K562 (cell line): Measurements from ENCODE around the gene PYHIN1. TPM values are rescaled to one million over a fixed set of nuclear protein-coding genes. Genes with fewer than 3 reads are reported as not detected.

Experiments used
- ATAC-seq: fragments of 200-7000 bp; cut with Tn5 transposase; 3 replicates; pipeline ENCODE4 v1.9.1; 2020; ENCODE audit warnings: moderate library complexity
- BruUV-seq: library from RNA; stranded (reverse); fragments of 400-500 nt; replicated peaks from 2 replicates; lab custom pipeline; 2021; lab: Mats Ljungman, UMichigan
- CTCF ChIA-PET: fragments of 300-600 bp; formaldehyde crosslinking; extraction: SDS; loops from one replicate; lab custom pipeline; 2021; ENCODE audit warnings: low intra/inter-chr PET ratio; lab: Yijun Ruan, JAX
- POLR2A ChIA-PET: fragments of 300-600, 350-650 bp; sonication (Branson Sonifier 250); formaldehyde crosslinking; extraction: SDS; loops from one replicate; lab custom pipeline; 2021; ENCODE audit warnings: antibody characterized with exemption, inconsistent platforms; lab: Yijun Ruan, JAX
- DNase-seq, 4 experiments: peaks; one replicate each; pipeline versions ENCODE4 v3.0.0 to v3.0.0-alpha.2; 2011 to 2018; ENCODE audit warnings: low spot score in 3 of 4, mixed read lengths in 3 of 4; ENCODE audit errors: extremely low read depth in 1 of 4
- FAIRE-seq: peaks from 2 replicates; lab custom pipeline; 2011; peaks lifted over from hg19 to GRCh38; lab: Jason Lieb, UNC
- H2AFZ ChIP-seq: 2 replicates; pipeline ENCODE4 v1.6.0; 2011; ENCODE audit warnings: low read depth, low read length, control low read depth, inconsistent platforms
- H3K27ac ChIP-seq: fragments of 200-600 bp; 3 replicates; pipeline ENCODE4 v1.8.0; 2011; ENCODE audit warnings: low read depth, mild to moderate bottlenecking, control low read depth, inconsistent platforms, low read length, moderate library complexity, mixed read lengths; ENCODE audit errors: extremely low read depth
- H3K27me3 ChIP-seq, 2 experiments: fragments of 300-600 bp in 1 of 2; 2 replicates in 1 of 2; 3 replicates in 1 of 2; pipeline versions ENCODE4 v1.6.0 to v1.8.0; 2011; ENCODE audit warnings: inconsistent platforms in 2 of 2, low read length in 2 of 2, mild to moderate bottlenecking in 1 of 2, mixed read lengths in 1 of 2, moderate library complexity in 1 of 2; ENCODE audit not compliant: control insufficient read depth in 2 of 2, insufficient read depth in 2 of 2
- H3K36me3 ChIP-seq: fragments of 300-600 bp; 3 replicates; pipeline ENCODE4 v1.8.0; 2011; ENCODE audit warnings: mild to moderate bottlenecking, low read length, inconsistent platforms; ENCODE audit not compliant: control insufficient read depth, insufficient read depth
- H3K4me1 ChIP-seq, 2 experiments: fragments of 200-600 bp in 1 of 2; replicated peaks in 1 of 2; 2 replicates in 1 of 2; 3 replicates in 1 of 2; pipeline versions ENCODE4 v1.5.1 to v1.8.0; 2011; ENCODE audit warnings: inconsistent platforms in 2 of 2, low read length in 2 of 2, mild to moderate bottlenecking in 1 of 2, mixed read lengths in 1 of 2, moderate library complexity in 1 of 2; ENCODE audit not compliant: control insufficient read depth in 2 of 2, insufficient read depth in 2 of 2
- H3K4me2 ChIP-seq: 2 replicates; pipeline ENCODE4 v1.6.1; 2011; ENCODE audit warnings: low read length, control low read depth, inconsistent platforms, mixed read lengths; ENCODE audit not compliant: insufficient read depth
- H3K4me3 ChIP-seq: fragments of 200-600 bp; sonication (generic), shearing (Covaris generic); 2 replicates; pipeline ENCODE4 v1.5.1; 2016; ENCODE audit warnings: control low read depth, inconsistent platforms
- H3K79me2 ChIP-seq: fragments of 200-600 bp; 3 replicates; pipeline ENCODE4 v1.8.0; 2011; ENCODE audit warnings: low read length, inconsistent platforms; ENCODE audit not compliant: control insufficient read depth, insufficient read depth
- H3K9ac ChIP-seq, 2 experiments: 2 replicates each; pipeline versions ENCODE4 v1.6.0 to v1.6.1; 2011; ENCODE audit warnings: low read depth in 2 of 2, low read length in 2 of 2, control low read depth in 1 of 2, inconsistent platforms in 1 of 2, mild to moderate bottlenecking in 1 of 2, mixed read lengths in 1 of 2; ENCODE audit not compliant: insufficient read depth in 1 of 2
- H3K9me1 ChIP-seq: one replicate; pipeline ENCODE4 v1.6.0; 2011; ENCODE audit warnings: inconsistent platforms, mild to moderate bottlenecking, low read length, moderate library complexity; ENCODE audit not compliant: control insufficient read depth, insufficient read depth
- H3K9me3 ChIP-seq: replicated peaks from 2 replicates; pipeline ENCODE4 v1.5.1; 2011; ENCODE audit warnings: low read depth, low read length, inconsistent platforms; ENCODE audit not compliant: control insufficient read depth, insufficient read depth
- H4K20me1 ChIP-seq: replicated peaks from 2 replicates; pipeline ENCODE4 v1.6.1; 2011; ENCODE audit warnings: low read length, inconsistent platforms, mixed read lengths; ENCODE audit not compliant: control insufficient read depth, insufficient read depth
- ARHGAP35 ChIP-seq: fragments of 450-650 bp; IDR thresholded peaks from 2 replicates; pipeline ENCODE4 v1.6.1; 2018; ENCODE audit not compliant: partially characterized antibody
- ATF4 ChIP-seq: fragments of 450-650 bp; formaldehyde crosslinking; IDR thresholded peaks from 2 replicates; pipeline ENCODE4 v1.4.0; 2022; ENCODE audit warnings: mild to moderate bottlenecking, moderate library complexity
- CEBPB ChIP-seq: fragments of 450-650 bp; IDR thresholded peaks from 2 replicates; pipeline ENCODE4 v1.6.1; 2016; ENCODE audit warnings: missing genetic modification characterization, missing compliant biosample characterization
- CEBPG ChIP-seq, 3 experiments: fragments of 200-800 bp in 1 of 3; sonication (Bioruptor generic) in 1 of 3; sonication (generic) in 1 of 3; formaldehyde crosslinking in 1 of 3; IDR thresholded peaks in 2 of 3; conservative IDR thresholded peaks in 1 of 3; 2 replicates each; pipeline versions ENCODE4 v1.6.1 to v1.8.0; 2016 to 2022; ENCODE audit warnings: missing compliant biosample characterization in 2 of 3, missing genetic modification characterization in 2 of 3, mild to moderate bottlenecking in 1 of 3, missing genetic modification reagents in 1 of 3
- EZH2 ChIP-seq: IDR thresholded peaks from 2 replicates; pipeline ENCODE4 v1.6.1; 2012; ENCODE audit warnings: low read depth, mild to moderate bottlenecking, inconsistent platforms, low read length, borderline replicate concordance
- FOSL1 ChIP-seq: fragments of 200-800 bp; sonication (Bioruptor generic); conservative IDR thresholded peaks from 2 replicates; pipeline ENCODE4 v1.6.1; 2016; ENCODE audit warnings: missing genetic modification characterization, missing compliant biosample characterization
- MAFF ChIP-seq: IDR thresholded peaks from 2 replicates; pipeline ENCODE4 v1.6.1; 2012; ENCODE audit warnings: low read length, improper control_type of control experiment
- MEF2D ChIP-seq: conservative IDR thresholded peaks from 2 replicates; pipeline ENCODE4 v1.6.1; 2016; ENCODE audit warnings: low read depth, missing genetic modification characterization, missing compliant biosample characterization
- NFATC3 ChIP-seq: fragments of 450-650 bp; IDR thresholded peaks from 2 replicates; pipeline ENCODE4 v1.6.1; 2017; ENCODE audit warnings: mild to moderate bottlenecking
- NR2F6 ChIP-seq: fragments of 450-650 bp; formaldehyde crosslinking; IDR thresholded peaks from 2 replicates; pipeline ENCODE4 v1.4.0; 2020; ENCODE audit warnings: mild to moderate bottlenecking
- PHB ChIP-seq: fragments of 250-450 bp; sonication (Bioruptor Pico); IDR thresholded peaks from 2 replicates; pipeline ENCODE4 v1.5.0; 2021
- PML ChIP-seq: IDR thresholded peaks from 2 replicates; pipeline ENCODE4 v1.6.1; 2012; ENCODE audit warnings: low read length, inconsistent platforms
- XRCC5 ChIP-seq: fragments of 200-400 bp; formaldehyde crosslinking; IDR thresholded peaks from 2 replicates; pipeline ENCODE4 v1.6.1; 2017; ENCODE audit warnings: low read depth, mild to moderate bottlenecking, low read length
- ZC3H11A ChIP-seq: IDR thresholded peaks from 2 replicates; pipeline ENCODE4 v1.6.1; 2012; ENCODE audit warnings: low read depth, low read length, improper control_type of control experiment
- ZNF354B ChIP-seq: fragments of 250-450 bp; sonication (Bioruptor Pico); IDR thresholded peaks from 2 replicates; pipeline ENCODE4 v1.4.0; 2020
- in situ Hi-C: fragments of 300-500 bp; cut with MboI; formaldehyde crosslinking; loops from 4 replicates; pipeline ENCODE4 v1.15.0; 2018; ENCODE audit warnings: inconsistent platforms, mixed read lengths
- intact Hi-C: fragments of 100-400 bp; cut with micrococcal nuclease; formaldehyde crosslinking; loops from 2 replicates; pipeline ENCODE4 v1.14.2; 2022
- polyA plus RNA-seq, 8 experiments: library from polyadenylated mRNA; depleted of rRNA in 4 of 8; stranded (reverse) in 5 of 8; unstranded in 3 of 8; fragments of >200 nt; fragmentation: Nextera tagmentation in 2 of 8; fragmentation: Illumina TruSeq in 1 of 8; extraction: Ambion mirVana in 2 of 8; extraction: Trizol in 1 of 8; gene quantifications; 2 replicates each; pipeline versions ENCODE4 v1.2.1 to v1.2.3, GENCODE V29; 2011 to 2014; ENCODE audit warnings: inconsistent platforms in 1 of 8, missing spikeins in 1 of 8
- total RNA-seq, 7 experiments: library from RNA; depleted of rRNA in 6 of 7; stranded (reverse); fragments of >200 nt in 6 of 7; fragmentation: Illumina TruSeq in 2 of 7; extraction: Trizol in 2 of 7; gene quantifications; 2 replicates each; pipeline versions ENCODE4 v1.2.1 to v1.2.3, GENCODE V29; 2011 to 2021; ENCODE audit warnings: low replicate concordance in 1 of 7

The PYHIN1 gene
- total and polyA plus RNA-seq, 9 of the 15 experiments (the other 6 are each of a cell fraction or from before 2014, with no cell fraction given) = not detected

GRCh38 chr1:159007726-159008125 is 76.4 kb downstream of the PYHIN1 start:
- TF ChIP-seq CEBPG (CRISPR knock-in tag; IDR thresholded peaks at IDR 0.05) (no peak), CEBPG (tag; conservative IDR thresholded peaks at IDR 0.05 in 1 of 2, IDR thresholded peaks at IDR 0.05 in 1 of 2) (peak; percentile 67 to 82), MEF2D (no peak), XRCC5 (no peak), ARHGAP35 (no peak), CEBPB (0 out of 2 replicates have a peak, but pooled peaks have one; percentile 8), PML (no peak), NFATC3 (no peak), ZC3H11A (no peak), MAFF (no peak), ATF4 (CRISPR knock-in tag) (0 out of 2 replicates have a peak, but pooled peaks have one; percentile 16), PHB (CRISPR knock-in tag) (no peak), ZNF354B (no peak), FOSL1 (tag) (no peak), EZH2 (no peak), NR2F6 (CRISPR knock-in tag) (no peak)
- FAIRE-seq (no peak), ATAC-seq (no peak), DNase-seq (no peak)
- Histone ChIP-seq H2AFZ (no peak overlapping the region), H3K9ac (no peak overlapping the region), H3K9me3 (no peaks in the 10 kb centered on the region), H3K79me2 (no peaks in the 10 kb centered on the region), H4K20me1 (no peaks in the 10 kb centered on the region), H3K36me3 (no peaks in the 10 kb centered on the region), H3K9me1 (no peaks in the 10 kb centered on the region), H3K4me2 (no peak overlapping the region), H3K27me3 (no peaks in the 10 kb centered on the region), H3K4me3 (no peak overlapping the region), H3K4me1 (no peaks in the 10 kb centered on the region; a peak in 2 of 5 replicates), H3K27ac (no peak overlapping the region)
- ChIA-PET POLR2A (interaction anchor here (0.6 kb wide), 1 partner anchor 76 kb away, joined by 3 read pairs; no protein-coding TSS in a partner anchor), CTCF (no interaction called here)
- intact Hi-C loops (no loop called here), in situ Hi-C loops (loop anchor here (10.0 kb wide), 1 partner anchor 343 kb away; no protein-coding TSS in a partner anchor)
- BruUV-seq = no TSS peak
